ENCODE measurements around the gene PDZD11. TPM values are rescaled to one million over a fixed set of nuclear protein-coding genes. Genes with fewer than 3 reads are reported as not detected.

PDZD11 gene
- total RNA-seq, 1 experiment from 2014 or later: 29.6 TPM

GRCh38 chrX:70338290-70338689, 48.6 kb upstream of the PDZD11 start:
- no peak for TF ChIP-seq EGR1 (IDR thresholded peaks at IDR 0.05; ENCODE audit: low read depth)
- no peak for TF ChIP-seq ATF3 (IDR thresholded peaks at IDR 0.05)
- no peak for TF ChIP-seq ZNF274 (IDR thresholded peaks at IDR 0.05; ENCODE audit: low read depth, low read length)
- no peak for TF ChIP-seq POLR2A (IDR thresholded peaks at IDR 0.05; ENCODE audit: borderline replicate concordance, extremely low read depth, insufficient read depth, insufficient read length)
- TF ChIP-seq, protein P1, sequence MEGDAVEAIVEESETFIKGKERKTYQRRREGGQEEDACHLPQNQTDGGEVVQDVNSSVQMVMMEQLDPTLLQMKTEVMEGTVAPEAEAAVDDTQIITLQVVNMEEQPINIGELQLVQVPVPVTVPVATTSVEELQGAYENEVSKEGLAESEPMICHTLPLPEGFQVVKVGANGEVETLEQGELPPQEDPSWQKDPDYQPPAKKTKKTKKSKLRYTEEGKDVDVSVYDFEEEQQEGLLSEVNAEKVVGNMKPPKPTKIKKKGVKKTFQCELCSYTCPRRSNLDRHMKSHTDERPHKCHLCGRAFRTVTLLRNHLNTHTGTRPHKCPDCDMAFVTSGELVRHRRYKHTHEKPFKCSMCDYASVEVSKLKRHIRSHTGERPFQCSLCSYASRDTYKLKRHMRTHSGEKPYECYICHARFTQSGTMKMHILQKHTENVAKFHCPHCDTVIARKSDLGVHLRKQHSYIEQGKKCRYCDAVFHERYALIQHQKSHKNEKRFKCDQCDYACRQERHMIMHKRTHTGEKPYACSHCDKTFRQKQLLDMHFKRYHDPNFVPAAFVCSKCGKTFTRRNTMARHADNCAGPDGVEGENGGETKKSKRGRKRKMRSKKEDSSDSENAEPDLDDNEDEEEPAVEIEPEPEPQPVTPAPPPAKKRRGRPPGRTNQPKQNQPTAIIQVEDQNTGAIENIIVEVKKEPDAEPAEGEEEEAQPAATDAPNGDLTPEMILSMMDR (IDR thresholded peaks at IDR 0.05 in 2 of 3, conservative IDR thresholded peaks at IDR 0.05 in 1 of 3; ENCODE audit: borderline replicate concordance in 1 of 3, insufficient read depth in 1 of 3, low read depth in 2 of 3, low read length in 2 of 3): no peak
- no peak for TF ChIP-seq TCF7L2 (IDR thresholded peaks at IDR 0.05; ENCODE audit: borderline replicate concordance, extremely low read depth, insufficient read depth, insufficient read length)
- no peak for TF ChIP-seq JUND (IDR thresholded peaks at IDR 0.05)
- no peak for TF ChIP-seq REST (IDR thresholded peaks at IDR 0.05; ENCODE audit: low read depth)
- TF ChIP-seq, protein P2, sequence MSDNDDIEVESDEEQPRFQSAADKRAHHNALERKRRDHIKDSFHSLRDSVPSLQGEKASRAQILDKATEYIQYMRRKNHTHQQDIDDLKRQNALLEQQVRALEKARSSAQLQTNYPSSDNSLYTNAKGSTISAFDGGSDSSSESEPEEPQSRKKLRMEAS (IDR thresholded peaks at IDR 0.05): no peak
- no peak for TF ChIP-seq CEBPB (IDR thresholded peaks at IDR 0.05; ENCODE audit: low read depth)
- no peak for TF ChIP-seq YY1 (IDR thresholded peaks at IDR 0.05; ENCODE audit: extremely low read depth, insufficient replicate concordance, low read depth, low read length)
- no peak for TF ChIP-seq FOSL1 (IDR thresholded peaks at IDR 0.05; ENCODE audit: low read depth)
- no peak for TF ChIP-seq SP1 (IDR thresholded peaks at IDR 0.05; ENCODE audit: low read depth)
- no peak for TF ChIP-seq POLR2AphosphoS5 (IDR thresholded peaks at IDR 0.05; ENCODE audit: low read depth, low read length)
- ATAC-seq: no peak
- Histone ChIP-seq H3K79me2 (ENCODE audit: insufficient read depth, low read length) (no peaks in the 10 kb centered on the region), H3K27me3 (ENCODE audit: insufficient read depth, low read length) (no peaks in the 10 kb centered on the region), H3K36me3 (ENCODE audit: control insufficient read depth in 1 of 2, insufficient read depth in 2 of 2, low read length in 2 of 2) (peaks cover 0 to 13% of the 10 kb centered on the region in 2 experiments; a peak in 2 of 4 replicates), H3K4me1 (ENCODE audit: control insufficient read depth in 1 of 2, insufficient read depth in 2 of 2, low read length in 2 of 2) (no peaks in the 10 kb centered on the region), H2AFZ (ENCODE audit: low read depth, low read length, poor library complexity, severe bottlenecking) (no peak overlapping the region), H3K4me3 (replicated peaks in 1 of 2; ENCODE audit: low read depth in 1 of 2, low read length in 2 of 2) (no peak overlapping the region), H3K9ac (ENCODE audit: low read length) (no peak overlapping the region), H3K4me2 (ENCODE audit: low read length) (no peak overlapping the region), H3K9me3 (ENCODE audit: control insufficient read depth in 1 of 2, insufficient read depth in 1 of 2, low read depth in 1 of 2, low read length in 2 of 2) (no peaks in the 10 kb centered on the region), H3K27ac (ENCODE audit: low read depth, low read length) (no peak overlapping the region), H3K9me2 (ENCODE audit: insufficient read depth) (no peaks in the 10 kb centered on the region), H4K20me1 (ENCODE audit: insufficient read depth) (no peaks in the 10 kb centered on the region)
- ChIA-PET POLR2A (no interaction called here), RAD21 (ENCODE audit: low non-redundant PET in 1 of 2, low total read pairs in 2 of 2, uncharacterized antibody in 2 of 2, unreplicated experiment in 2 of 2) (no interaction called here), CTCF (no interaction called here)
- DNase-seq (ENCODE audit: low read depth, low spot score): no peak
- intact Hi-C loops (cut with micrococcal nuclease): no loop called here
- BruUV-seq (replicated peaks): no TSS peak

All from HCT116 (cell line).